GM18502 (cell line): ENCODE data around the gene SLC7A5.
A peak's percentile ranks its signal among the peaks of the same experiment; 100 is the strongest.
"Not testable (repeated sequence)": the region's sequence is repeated elsewhere in the genome, so short reads cannot be mapped to it uniquely, and the experiment has no call there.

Experiments used
- ATAC-seq: cut with Tn5 transposase; IDR thresholded peaks from one replicate; pipeline ENCODE4 v1.9.1; 2021; ENCODE audit warnings: mild to moderate bottlenecking; ENCODE audit not compliant: unreplicated experiment, poor library complexity

Gene SLC7A5

GRCh38 chr16:87862597-87863326 lies 6.5 kb downstream of the SLC7A5 start:
- not testable (repeated sequence) for ATAC-seq

GRCh38 chr16:87861300-87862099 lies 7.8 kb downstream of the SLC7A5 start:
- ATAC-seq = not testable (repeated sequence)

GRCh38 chr16:87860553-87861299 lies 8.6 kb downstream of the SLC7A5 start:
- no peak for ATAC-seq

GRCh38 chr16:87858151-87858993 lies 10.9 kb downstream of the SLC7A5 start:
- not testable (repeated sequence) for ATAC-seq

- ATAC-seq = no peak
These were observed 12.5 kb downstream of the SLC7A5 start for GRCh38 chr16:87856791-87857228.

GRCh38 chr16:87855852-87856715 lies 13.2 kb downstream of the SLC7A5 start:
- ATAC-seq = no peak

GRCh38 chr16:87854907-87855683 lies 14.2 kb downstream of the SLC7A5 start:
- ATAC-seq = no peak

- ATAC-seq = no peak
These were observed 15.0 kb downstream of the SLC7A5 start for GRCh38 chr16:87854053-87854906.

- ATAC-seq = peak; percentile 62
These were observed 15.8 kb downstream of the SLC7A5 start for GRCh38 chr16:87853411-87854052.

GRCh38 chr16:87851601-87852000 lies 17.7 kb downstream of the SLC7A5 start:
- ATAC-seq = no peak

GRCh38 chr16:87851141-87851587 lies 18.1 kb downstream of the SLC7A5 start:
- ATAC-seq = no peak

- ATAC-seq = no peak
These were observed 19.0 kb downstream of the SLC7A5 start for GRCh38 chr16:87850009-87851006.

GRCh38 chr16:87849419-87850008 lies 19.8 kb downstream of the SLC7A5 start:
- no peak for ATAC-seq

GRCh38 chr16:87848676-87849345 lies 20.5 kb downstream of the SLC7A5 start:
- no peak for ATAC-seq
